DND-41 (cell line): Measurements from ENCODE around the gene SEPTIN10.

Experiments
- EZH2 ChIP-seq: IDR thresholded peaks from 3 replicates; pipeline ENCODE4 v1.6.1; 2012; ENCODE audit warnings: borderline replicate concordance, low read depth, mild to moderate bottlenecking, moderate library complexity, low read length, inconsistent platforms; ENCODE audit not compliant: severe bottlenecking
- TF ChIP-seq, protein P1 (sequence below): IDR thresholded peaks from 2 replicates; pipeline ENCODE4 v1.5.1; 2012; ENCODE audit warnings: borderline replicate concordance, low read length, moderate library complexity, mild to moderate bottlenecking; ENCODE audit not compliant: poor library complexity, severe bottlenecking; ENCODE audit errors: extremely low read depth

DNA sequence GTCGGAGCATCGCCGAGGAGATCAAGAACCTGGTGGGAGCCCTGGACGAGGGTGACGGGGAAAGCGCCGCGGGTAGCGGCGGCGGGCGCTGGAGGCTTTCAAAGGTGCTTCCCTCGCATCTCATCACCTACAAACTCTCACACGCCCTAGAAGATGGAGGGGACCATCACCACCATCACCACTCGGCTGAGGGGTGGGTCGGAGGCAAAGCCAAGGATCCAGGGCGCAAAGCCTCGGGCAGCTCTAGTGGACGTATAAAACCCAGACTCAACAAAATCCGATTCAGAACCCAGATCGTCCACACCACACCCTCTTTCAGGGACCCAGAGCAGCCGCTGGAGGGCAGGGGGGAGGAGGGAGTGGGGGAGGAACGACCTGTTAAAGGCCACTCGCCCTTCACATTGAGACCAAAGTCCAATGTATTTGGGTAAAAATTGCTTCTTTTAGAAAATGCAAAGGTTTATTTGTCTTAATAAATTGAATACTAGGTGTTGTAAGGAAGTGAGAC lies 1.9 kb upstream of the SEPTIN10 start:
- TF ChIP-seq, protein P1, sequence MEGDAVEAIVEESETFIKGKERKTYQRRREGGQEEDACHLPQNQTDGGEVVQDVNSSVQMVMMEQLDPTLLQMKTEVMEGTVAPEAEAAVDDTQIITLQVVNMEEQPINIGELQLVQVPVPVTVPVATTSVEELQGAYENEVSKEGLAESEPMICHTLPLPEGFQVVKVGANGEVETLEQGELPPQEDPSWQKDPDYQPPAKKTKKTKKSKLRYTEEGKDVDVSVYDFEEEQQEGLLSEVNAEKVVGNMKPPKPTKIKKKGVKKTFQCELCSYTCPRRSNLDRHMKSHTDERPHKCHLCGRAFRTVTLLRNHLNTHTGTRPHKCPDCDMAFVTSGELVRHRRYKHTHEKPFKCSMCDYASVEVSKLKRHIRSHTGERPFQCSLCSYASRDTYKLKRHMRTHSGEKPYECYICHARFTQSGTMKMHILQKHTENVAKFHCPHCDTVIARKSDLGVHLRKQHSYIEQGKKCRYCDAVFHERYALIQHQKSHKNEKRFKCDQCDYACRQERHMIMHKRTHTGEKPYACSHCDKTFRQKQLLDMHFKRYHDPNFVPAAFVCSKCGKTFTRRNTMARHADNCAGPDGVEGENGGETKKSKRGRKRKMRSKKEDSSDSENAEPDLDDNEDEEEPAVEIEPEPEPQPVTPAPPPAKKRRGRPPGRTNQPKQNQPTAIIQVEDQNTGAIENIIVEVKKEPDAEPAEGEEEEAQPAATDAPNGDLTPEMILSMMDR: no peak
- no peak for TF ChIP-seq EZH2
